Measurements from ENCODE around the gene HABP4. TPM values are rescaled to one million over a fixed set of nuclear protein-coding genes. Genes with fewer than 3 reads are reported as not detected.

HABP4 gene
- polyA plus RNA-seq, 1 donor = 6.3 TPM

- H3K4me1 ChIP-seq (ENCODE audit: control insufficient read depth, insufficient read depth, low read length) = no peaks in the 10 kb centered on the region
- 71% methylated on average over 1 of the region's 1 CpG for WGBS (ENCODE audit: insufficient coverage, low lambda C conversion rate)
Measured at GRCh38 chr9:96487029-96487396, 37.0 kb downstream of the HABP4 start.

GRCh38 chr9:96487949-96488348, 38.0 kb downstream of the HABP4 start:
- Histone ChIP-seq H3K9me3 (ENCODE audit: control insufficient read depth, low read depth, low read length) (no peaks in the 10 kb centered on the region), H3K27ac (ENCODE audit: low read length) (no peak overlapping the region), H3K4me1 (ENCODE audit: control insufficient read depth, insufficient read depth, low read length) (no peaks in the 10 kb centered on the region), H3K27me3 (ENCODE audit: control insufficient read depth, insufficient read depth, low read length) (no peaks in the 10 kb centered on the region), H3K36me3 (ENCODE audit: control insufficient read depth, insufficient read depth, low read length) (peaks cover 24% of the 10 kb centered on the region), H3K4me3 (ENCODE audit: low read length) (no peak overlapping the region)
- no CpG with 5 or more reads among the region's 10 CpGs for WGBS (ENCODE audit: insufficient coverage, low lambda C conversion rate)
- no peak for DNase-seq

More at GRCh38 chr9:96487029-96487396, 37.0 kb downstream of the HABP4 start:
- no peaks in the 10 kb centered on the region for H3K27me3 ChIP-seq (ENCODE audit: control insufficient read depth, insufficient read depth, low read length)
- H3K9me3 ChIP-seq (ENCODE audit: control insufficient read depth, low read depth, low read length) = no peaks in the 10 kb centered on the region
- no peak overlapping the region for H3K4me3 ChIP-seq (ENCODE audit: low read length)
- DNase-seq = no peak
- H3K36me3 ChIP-seq (ENCODE audit: control insufficient read depth, insufficient read depth, low read length) = peaks cover 24% of the 10 kb centered on the region
- no peak overlapping the region for H3K27ac ChIP-seq (ENCODE audit: low read length)

GRCh38 chr9:96489482-96489979, 39.6 kb downstream of the HABP4 start:
- H3K4me3 ChIP-seq (ENCODE audit: low read length) = no peak overlapping the region
- no peaks in the 10 kb centered on the region for H3K9me3 ChIP-seq (ENCODE audit: control insufficient read depth, low read depth, low read length)
- no peak overlapping the region for H3K27ac ChIP-seq (ENCODE audit: low read length)
- no peak for DNase-seq
- WGBS (ENCODE audit: insufficient coverage, low lambda C conversion rate) = no CpG with 5 or more reads among the region's 12 CpGs
- H3K27me3 ChIP-seq (ENCODE audit: control insufficient read depth, insufficient read depth, low read length) = no peaks in the 10 kb centered on the region
- no peaks in the 10 kb centered on the region for H3K4me1 ChIP-seq (ENCODE audit: control insufficient read depth, insufficient read depth, low read length)
- peaks cover 24% of the 10 kb centered on the region for H3K36me3 ChIP-seq (ENCODE audit: control insufficient read depth, insufficient read depth, low read length)

- H3K4me1 ChIP-seq (ENCODE audit: control insufficient read depth, insufficient read depth, low read length) = no peaks in the 10 kb centered on the region
- no CpG with 5 or more reads among the region's 10 CpGs for WGBS (ENCODE audit: insufficient coverage, low lambda C conversion rate)
- H3K27ac ChIP-seq (ENCODE audit: low read length) = no peak overlapping the region
- H3K27me3 ChIP-seq (ENCODE audit: control insufficient read depth, insufficient read depth, low read length) = no peaks in the 10 kb centered on the region
- no peak overlapping the region for H3K4me3 ChIP-seq (ENCODE audit: low read length)
- DNase-seq = no peak
- H3K36me3 ChIP-seq (ENCODE audit: control insufficient read depth, insufficient read depth, low read length) = peaks cover 24% of the 10 kb centered on the region
- H3K9me3 ChIP-seq (ENCODE audit: control insufficient read depth, low read depth, low read length) = no peaks in the 10 kb centered on the region
Measured at GRCh38 chr9:96490534-96491078, 40.6 kb downstream of the HABP4 start.

- no peak overlapping the region for H3K27ac ChIP-seq (ENCODE audit: low read length)
Measured at GRCh38 chr9:96491079-96491879, 41.3 kb downstream of the HABP4 start.

GRCh38 chr9:96491880-96492525, 42.0 kb downstream of the HABP4 start:
- Histone ChIP-seq H3K4me1 (ENCODE audit: control insufficient read depth, insufficient read depth, low read length) (no peaks in the 10 kb centered on the region), H3K36me3 (ENCODE audit: control insufficient read depth, insufficient read depth, low read length) (peaks cover 27% of the 10 kb centered on the region), H3K9me3 (ENCODE audit: control insufficient read depth, low read depth, low read length) (no peaks in the 10 kb centered on the region), H3K27me3 (ENCODE audit: control insufficient read depth, insufficient read depth, low read length) (no peaks in the 10 kb centered on the region), H3K4me3 (ENCODE audit: low read length) (no peak overlapping the region), H3K27ac (ENCODE audit: low read length) (no peak overlapping the region)
- WGBS (ENCODE audit: insufficient coverage, low lambda C conversion rate) = no CpG with 5 or more reads among the region's 17 CpGs
- DNase-seq = no peak

More at GRCh38 chr9:96491079-96491879, 41.3 kb downstream of the HABP4 start:
- 40% methylated on average over 2 of the region's 10 CpGs for WGBS (ENCODE audit: insufficient coverage, low lambda C conversion rate)
- no peaks in the 10 kb centered on the region for H3K4me1 ChIP-seq (ENCODE audit: control insufficient read depth, insufficient read depth, low read length)
- no peaks in the 10 kb centered on the region for H3K27me3 ChIP-seq (ENCODE audit: control insufficient read depth, insufficient read depth, low read length)
- peaks cover 26% of the 10 kb centered on the region for H3K36me3 ChIP-seq (ENCODE audit: control insufficient read depth, insufficient read depth, low read length)
- H3K9me3 ChIP-seq (ENCODE audit: control insufficient read depth, low read depth, low read length) = no peaks in the 10 kb centered on the region
- H3K4me3 ChIP-seq (ENCODE audit: low read length) = no peak overlapping the region
- DNase-seq = peak in 1 of 2 donors; percentile 16

GRCh38 chr9:96492993-96493531, 43.1 kb downstream of the HABP4 start:
- H3K4me1 ChIP-seq (ENCODE audit: control insufficient read depth, insufficient read depth, low read length) = no peaks in the 10 kb centered on the region
- WGBS (ENCODE audit: insufficient coverage, low lambda C conversion rate) = no CpG with 5 or more reads among the region's 12 CpGs
- H3K27me3 ChIP-seq (ENCODE audit: control insufficient read depth, insufficient read depth, low read length) = no peaks in the 10 kb centered on the region

GRCh38 chr9:96493757-96494156, 43.8 kb downstream of the HABP4 start:
- Histone ChIP-seq H3K36me3 (ENCODE audit: control insufficient read depth, insufficient read depth, low read length) (peaks cover 18% of the 10 kb centered on the region), H3K4me1 (ENCODE audit: control insufficient read depth, insufficient read depth, low read length) (no peaks in the 10 kb centered on the region), H3K27me3 (ENCODE audit: control insufficient read depth, insufficient read depth, low read length) (no peaks in the 10 kb centered on the region), H3K9me3 (ENCODE audit: control insufficient read depth, low read depth, low read length) (no peaks in the 10 kb centered on the region), H3K4me3 (ENCODE audit: low read length) (no peak overlapping the region), H3K27ac (ENCODE audit: low read length) (no peak overlapping the region)
- no CpG with 5 or more reads among the region's 13 CpGs for WGBS (ENCODE audit: insufficient coverage, low lambda C conversion rate)
- DNase-seq = no peak

More at GRCh38 chr9:96492993-96493531, 43.1 kb downstream of the HABP4 start:
- Histone ChIP-seq H3K27ac (ENCODE audit: low read length) (no peak overlapping the region), H3K9me3 (ENCODE audit: control insufficient read depth, low read depth, low read length) (no peaks in the 10 kb centered on the region), H3K36me3 (ENCODE audit: control insufficient read depth, insufficient read depth, low read length) (peaks cover 24% of the 10 kb centered on the region), H3K4me3 (ENCODE audit: low read length) (no peak overlapping the region)
- DNase-seq = no peak

- H3K36me3 ChIP-seq (ENCODE audit: control insufficient read depth, insufficient read depth, low read length) = peaks cover 13% of the 10 kb centered on the region
- no peaks in the 10 kb centered on the region for H3K4me1 ChIP-seq (ENCODE audit: control insufficient read depth, insufficient read depth, low read length)
- H3K9me3 ChIP-seq (ENCODE audit: control insufficient read depth, low read depth, low read length) = no peaks in the 10 kb centered on the region
- no peaks in the 10 kb centered on the region for H3K27me3 ChIP-seq (ENCODE audit: control insufficient read depth, insufficient read depth, low read length)
- no peak for DNase-seq
- H3K27ac ChIP-seq (ENCODE audit: low read length) = no peak overlapping the region
- WGBS (ENCODE audit: insufficient coverage, low lambda C conversion rate) = 89% methylated on average over 1 of the region's 8 CpGs
- H3K4me3 ChIP-seq (ENCODE audit: low read length) = no peak overlapping the region
Measured at GRCh38 chr9:96494215-96494800, 44.3 kb downstream of the HABP4 start.

GRCh38 chr9:96495341-96495740, 45.4 kb downstream of the HABP4 start:
- Histone ChIP-seq H3K4me3 (ENCODE audit: low read length) (no peak overlapping the region), H3K36me3 (ENCODE audit: control insufficient read depth, insufficient read depth, low read length) (peaks cover 9% of the 10 kb centered on the region), H3K9me3 (ENCODE audit: control insufficient read depth, low read depth, low read length) (no peaks in the 10 kb centered on the region), H3K27ac (ENCODE audit: low read length) (no peak overlapping the region), H3K4me1 (ENCODE audit: control insufficient read depth, insufficient read depth, low read length) (no peaks in the 10 kb centered on the region), H3K27me3 (ENCODE audit: control insufficient read depth, insufficient read depth, low read length) (no peaks in the 10 kb centered on the region)
- WGBS (ENCODE audit: insufficient coverage, low lambda C conversion rate) = 100% methylated on average over 1 of the region's 11 CpGs
- DNase-seq = no peak

All from large intestine (tissue), 3 donors.